ENCODE data around the gene ARRDC4. TPM values are rescaled to one million over a fixed set of nuclear protein-coding genes. Genes with fewer than 3 reads are reported as not detected.

ARRDC4 gene
- total RNA-seq, 1 experiment from 2014 or later, result 7.1 TPM

DNA sequence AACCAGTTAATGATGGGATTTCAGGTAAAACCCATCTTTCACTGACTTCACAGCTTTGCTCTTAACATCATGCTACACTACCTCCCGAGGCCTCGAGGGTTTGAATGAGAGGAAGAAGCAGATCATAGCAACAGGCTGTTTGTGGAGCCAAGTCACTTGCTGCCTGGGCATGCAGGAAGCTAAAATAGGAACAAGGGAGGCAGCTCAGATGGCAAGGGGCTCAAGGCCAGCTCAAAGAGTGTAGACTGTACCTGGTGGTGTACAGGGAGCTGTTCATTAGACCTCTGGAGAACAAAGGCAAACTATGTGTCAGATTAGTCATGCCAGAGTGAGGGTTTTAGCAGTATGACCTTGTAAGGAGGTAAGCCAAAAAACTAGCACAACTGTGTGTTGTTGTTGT lies 28.8 kb downstream of the ARRDC4 start:
- Histone ChIP-seq H4K20me1 (ENCODE audit: low read length) (no peaks in the 10 kb centered on the region), H3K9me2 (replicated peaks; ENCODE audit: low read length) (no peaks in the 10 kb centered on the region), H3K36me3 (ENCODE audit: low read depth, low read length) (no peaks in the 10 kb centered on the region), H3K9me3 (ENCODE audit: low read length) (no peaks in the 10 kb centered on the region), H3F3A (ENCODE audit: low read length, unreplicated experiment) (no peaks in the 10 kb centered on the region), H3K4me2 (ENCODE audit: low read length) (no peak overlapping the region), H3K9ac (ENCODE audit: low read length) (no peak overlapping the region), H2AFZ (ENCODE audit: low read length) (no peak overlapping the region), H3K4me3 (ENCODE audit: low read length) (no peak overlapping the region), H3K4me1 (ENCODE audit: insufficient read depth, low read length) (no peaks in the 10 kb centered on the region), H3K27me3 (ENCODE audit: low read length) (no peaks in the 10 kb centered on the region), H3K79me2 (ENCODE audit: low read length) (no peaks in the 10 kb centered on the region), H3K27ac (ENCODE audit: low read length) (no peak overlapping the region)
- no peak for ATAC-seq
- CTCF ChIA-PET, result no interaction called here
- DNase-seq, result no peak
- POLR2A ChIA-PET (ENCODE audit: unreplicated experiment), result no interaction called here
- TF ChIP-seq EZH2 (IDR thresholded peaks at IDR 0.05; ENCODE audit: low read length, unreplicated experiment) (no peak), CTCF (conservative IDR thresholded peaks at IDR 0.05; ENCODE audit: low read depth, low read length) (no peak), EZH2phosphoT487 (IDR thresholded peaks at IDR 0.05; ENCODE audit: borderline replicate concordance, low read length) (no peak)
- no TSS peak for BruUV-seq (replicated peaks)
- intact Hi-C loops (cut with micrococcal nuclease), result no loop called here

GRCh38 chr15:97991972-97992541 lies 31.6 kb downstream of the ARRDC4 start:
- ChIA-PET CTCF (no interaction called here), POLR2A (ENCODE audit: unreplicated experiment) (no interaction called here)
- no TSS peak for BruUV-seq (replicated peaks)
- peaks cover 15% of the 10 kb centered on the region for H3K4me1 ChIP-seq (ENCODE audit: insufficient read depth, low read length)
- no peaks in the 10 kb centered on the region for H3F3A ChIP-seq (ENCODE audit: low read length, unreplicated experiment)
- DNase-seq (no peak), ATAC-seq (no peak)
- H3K36me3 ChIP-seq (ENCODE audit: low read depth, low read length), result no peaks in the 10 kb centered on the region
- H2AFZ ChIP-seq (ENCODE audit: low read length), result no peak overlapping the region
- H3K9ac ChIP-seq (ENCODE audit: low read length), result no peak overlapping the region
- intact Hi-C loops (cut with micrococcal nuclease), result no loop called here
- TF ChIP-seq EZH2 (IDR thresholded peaks at IDR 0.05; ENCODE audit: low read length, unreplicated experiment) (no peak), CTCF (conservative IDR thresholded peaks at IDR 0.05; ENCODE audit: low read depth, low read length) (no peak), EZH2phosphoT487 (IDR thresholded peaks at IDR 0.05; ENCODE audit: borderline replicate concordance, low read length) (no peak)
- H3K79me2 ChIP-seq (ENCODE audit: low read length), result no peaks in the 10 kb centered on the region
- no peak overlapping the region for H3K27ac ChIP-seq (ENCODE audit: low read length)
- H3K9me2 ChIP-seq (replicated peaks; ENCODE audit: low read length), result no peaks in the 10 kb centered on the region
- no peaks in the 10 kb centered on the region for H4K20me1 ChIP-seq (ENCODE audit: low read length)
- no peak overlapping the region for H3K4me3 ChIP-seq (ENCODE audit: low read length)
- no peaks in the 10 kb centered on the region for H3K9me3 ChIP-seq (ENCODE audit: low read length)
- no peak overlapping the region for H3K4me2 ChIP-seq (ENCODE audit: low read length)
- H3K27me3 ChIP-seq (ENCODE audit: low read length), result no peaks in the 10 kb centered on the region

DNA sequence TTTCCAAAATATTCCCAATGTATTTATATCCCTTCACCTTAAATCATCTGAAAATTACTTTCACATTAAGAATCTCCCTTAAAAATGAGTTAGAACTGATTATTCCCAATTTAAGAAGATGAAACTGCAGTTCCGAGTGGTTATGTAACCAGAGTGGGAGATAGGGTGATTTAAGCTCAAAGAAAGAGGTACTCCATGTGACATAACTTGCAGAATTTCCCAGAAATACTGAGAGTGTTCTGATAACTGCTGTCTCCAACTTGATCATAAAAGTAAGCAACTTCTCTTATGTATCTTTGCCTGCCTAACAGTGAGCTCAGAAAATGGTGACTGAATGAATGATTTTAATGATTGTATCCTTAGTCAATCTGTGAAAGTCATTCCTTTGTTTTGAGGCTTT lies 32.3 kb downstream of the ARRDC4 start:
- Histone ChIP-seq H3K9me3 (ENCODE audit: low read length) (no peaks in the 10 kb centered on the region), H4K20me1 (ENCODE audit: low read length) (no peaks in the 10 kb centered on the region), H3K27ac (ENCODE audit: low read length) (no peak overlapping the region), H3K36me3 (ENCODE audit: low read depth, low read length) (no peaks in the 10 kb centered on the region), H3K4me2 (ENCODE audit: low read length) (no peak overlapping the region), H3F3A (ENCODE audit: low read length, unreplicated experiment) (no peaks in the 10 kb centered on the region), H3K27me3 (ENCODE audit: low read length) (no peaks in the 10 kb centered on the region), H3K9ac (ENCODE audit: low read length) (no peak overlapping the region), H3K4me1 (ENCODE audit: insufficient read depth, low read length) (peaks cover 15% of the 10 kb centered on the region), H3K79me2 (ENCODE audit: low read length) (no peaks in the 10 kb centered on the region), H3K4me3 (ENCODE audit: low read length) (no peak overlapping the region), H3K9me2 (replicated peaks; ENCODE audit: low read length) (no peaks in the 10 kb centered on the region), H2AFZ (ENCODE audit: low read length) (no peak overlapping the region)
- no TSS peak for BruUV-seq (replicated peaks)
- intact Hi-C loops (cut with micrococcal nuclease), result no loop called here
- ChIA-PET POLR2A (ENCODE audit: unreplicated experiment) (no interaction called here), CTCF (no interaction called here)
- TF ChIP-seq EZH2phosphoT487 (IDR thresholded peaks at IDR 0.05; ENCODE audit: borderline replicate concordance, low read length) (no peak), CTCF (conservative IDR thresholded peaks at IDR 0.05; ENCODE audit: low read depth, low read length) (no peak)
- no peak for ATAC-seq
- DNase-seq, result no peak
